ENCODE data around the gene CISD3. TPM values are rescaled to one million over a fixed set of nuclear protein-coding genes. Genes with fewer than 3 reads are reported as not detected.
A peak's percentile ranks its signal among the peaks of the same experiment; 100 is the strongest.

CISD3 gene
- total and polyA plus RNA-seq, 10 of the 15 experiments (the other 5 are each of a cell fraction or from before 2014, with no cell fraction given) = 2.6 to 38.1 (median 8.1) TPM

DNA sequence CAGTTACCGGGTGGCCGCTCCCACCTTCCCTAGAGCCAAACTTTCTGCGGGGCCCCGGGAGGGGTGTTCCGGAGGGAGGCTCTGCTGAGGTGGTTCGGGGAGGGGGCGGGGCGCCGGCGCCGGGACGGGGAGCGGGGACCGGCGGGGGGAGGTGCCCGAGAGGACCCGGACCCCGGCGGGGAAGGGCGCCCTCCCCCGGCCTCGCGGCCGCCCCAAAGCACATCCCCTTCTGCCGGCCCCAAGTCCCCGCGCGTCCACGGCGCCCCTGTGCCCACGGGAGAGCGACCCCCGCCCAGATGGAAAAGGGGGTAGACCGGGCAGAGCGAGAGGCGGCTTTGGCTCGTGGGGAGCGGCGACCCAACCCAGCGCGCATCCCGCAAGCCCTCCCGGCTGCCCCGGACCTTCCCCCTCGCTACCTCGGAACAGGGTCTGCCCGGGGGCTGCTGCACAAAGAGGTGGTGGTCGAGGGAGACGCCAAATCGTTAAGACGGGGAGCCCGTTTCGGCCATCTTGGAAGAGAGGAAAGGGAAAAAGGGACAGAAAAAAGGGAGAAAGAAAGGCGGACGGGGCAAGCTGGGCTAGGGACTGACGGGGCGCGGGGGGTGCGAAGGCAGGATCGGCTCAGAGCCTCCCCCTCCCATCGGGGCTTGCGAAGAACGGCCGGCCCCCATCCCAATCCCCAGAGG is 17.5 kb downstream of the CISD3 start (continued):
- TF ChIP-seq RAD21 (IDR thresholded peaks at IDR 0.05; ENCODE audit: insufficient read depth, low read depth, low read length) = no peak
- TF ChIP-seq, protein P1, sequence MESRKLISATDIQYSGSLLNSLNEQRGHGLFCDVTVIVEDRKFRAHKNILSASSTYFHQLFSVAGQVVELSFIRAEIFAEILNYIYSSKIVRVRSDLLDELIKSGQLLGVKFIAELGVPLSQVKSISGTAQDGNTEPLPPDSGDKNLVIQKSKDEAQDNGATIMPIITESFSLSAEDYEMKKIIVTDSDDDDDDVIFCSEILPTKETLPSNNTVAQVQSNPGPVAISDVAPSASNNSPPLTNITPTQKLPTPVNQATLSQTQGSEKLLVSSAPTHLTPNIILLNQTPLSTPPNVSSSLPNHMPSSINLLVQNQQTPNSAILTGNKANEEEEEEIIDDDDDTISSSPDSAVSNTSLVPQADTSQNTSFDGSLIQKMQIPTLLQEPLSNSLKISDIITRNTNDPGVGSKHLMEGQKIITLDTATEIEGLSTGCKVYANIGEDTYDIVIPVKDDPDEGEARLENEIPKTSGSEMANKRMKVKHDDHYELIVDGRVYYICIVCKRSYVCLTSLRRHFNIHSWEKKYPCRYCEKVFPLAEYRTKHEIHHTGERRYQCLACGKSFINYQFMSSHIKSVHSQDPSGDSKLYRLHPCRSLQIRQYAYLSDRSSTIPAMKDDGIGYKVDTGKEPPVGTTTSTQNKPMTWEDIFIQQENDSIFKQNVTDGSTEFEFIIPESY (IDR thresholded peaks at IDR 0.05) = no peak
- TF ChIP-seq SMC3 (IDR thresholded peaks at IDR 0.05; ENCODE audit: borderline replicate concordance, low read length) = no peak
- TF ChIP-seq USF1 (IDR thresholded peaks at IDR 0.05; ENCODE audit: borderline replicate concordance, extremely low read length, insufficient read depth, low read depth, low read length) = no peak
- peak; percentile 55; the same call in 1 of the 2 replicates for TF ChIP-seq HDGF (IDR thresholded peaks at IDR 0.05)
- TF ChIP-seq MYC (IDR thresholded peaks at IDR 0.05; ENCODE audit: insufficient read depth, insufficient read length, insufficient replicate concordance, low read length, severe bottlenecking) = no peak
- no peak for TF ChIP-seq STAT3 (IDR thresholded peaks at IDR 0.05; ENCODE audit: low read depth, low read length)
- TF ChIP-seq HDAC6 (IDR thresholded peaks at IDR 0.05; ENCODE audit: unreplicated experiment) = no peak
- no peak; the same call in 1 of the 2 replicates for TF ChIP-seq SMARCA5 (IDR thresholded peaks at IDR 0.05)
- no peak for TF ChIP-seq EZH2 (IDR thresholded peaks at IDR 0.05; ENCODE audit: borderline replicate concordance, control insufficient read depth, low read depth, low read length)
- no peak for TF ChIP-seq BCL11A (IDR thresholded peaks at IDR 0.05; ENCODE audit: low read depth, low read length)
- TF ChIP-seq SKIL (IDR thresholded peaks at IDR 0.05; ENCODE audit: low read depth, poor library complexity, severe bottlenecking) = no peak
- TF ChIP-seq TCF3 (IDR thresholded peaks at IDR 0.05; ENCODE audit: borderline replicate concordance, insufficient read depth, low read depth, low read length) = no peak
- TF ChIP-seq CBFB (IDR thresholded peaks at IDR 0.05; ENCODE audit: low read depth) = no peak
- peak; percentile 14; the same call in 1 of the 2 replicates for TF ChIP-seq POLR2A (IDR thresholded peaks at IDR 0.05; ENCODE audit: low read depth, low read length)
- TF ChIP-seq DPF2 (IDR thresholded peaks at IDR 0.05) = no peak
- TF ChIP-seq ZBED1 (IDR thresholded peaks at IDR 0.05; ENCODE audit: borderline replicate concordance) = no peak
- TF ChIP-seq, protein P2, sequence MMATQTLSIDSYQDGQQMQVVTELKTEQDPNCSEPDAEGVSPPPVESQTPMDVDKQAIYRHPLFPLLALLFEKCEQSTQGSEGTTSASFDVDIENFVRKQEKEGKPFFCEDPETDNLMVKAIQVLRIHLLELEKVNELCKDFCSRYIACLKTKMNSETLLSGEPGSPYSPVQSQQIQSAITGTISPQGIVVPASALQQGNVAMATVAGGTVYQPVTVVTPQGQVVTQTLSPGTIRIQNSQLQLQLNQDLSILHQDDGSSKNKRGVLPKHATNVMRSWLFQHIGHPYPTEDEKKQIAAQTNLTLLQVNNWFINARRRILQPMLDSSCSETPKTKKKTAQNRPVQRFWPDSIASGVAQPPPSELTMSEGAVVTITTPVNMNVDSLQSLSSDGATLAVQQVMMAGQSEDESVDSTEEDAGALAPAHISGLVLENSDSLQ (IDR thresholded peaks at IDR 0.05) = no peak
- no peak for TF ChIP-seq IRF3 (IDR thresholded peaks at IDR 0.05)
- TF ChIP-seq, protein P3, sequence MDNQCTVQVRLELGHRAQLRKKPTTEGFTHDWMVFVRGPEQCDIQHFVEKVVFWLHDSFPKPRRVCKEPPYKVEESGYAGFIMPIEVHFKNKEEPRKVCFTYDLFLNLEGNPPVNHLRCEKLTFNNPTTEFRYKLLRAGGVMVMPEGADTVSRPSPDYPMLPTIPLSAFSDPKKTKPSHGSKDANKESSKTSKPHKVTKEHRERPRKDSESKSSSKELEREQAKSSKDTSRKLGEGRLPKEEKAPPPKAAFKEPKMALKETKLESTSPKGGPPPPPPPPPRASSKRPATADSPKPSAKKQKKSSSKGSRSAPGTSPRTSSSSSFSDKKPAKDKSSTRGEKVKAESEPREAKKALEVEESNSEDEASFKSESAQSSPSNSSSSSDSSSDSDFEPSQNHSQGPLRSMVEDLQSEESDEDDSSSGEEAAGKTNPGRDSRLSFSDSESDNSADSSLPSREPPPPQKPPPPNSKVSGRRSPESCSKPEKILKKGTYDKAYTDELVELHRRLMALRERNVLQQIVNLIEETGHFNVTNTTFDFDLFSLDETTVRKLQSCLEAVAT (IDR thresholded peaks at IDR 0.05) = no peak
- peak; percentile 71; the same call in 1 of the 2 replicates for TF ChIP-seq BACH1 (IDR thresholded peaks at IDR 0.05; ENCODE audit: borderline replicate concordance)
- no peak for TF ChIP-seq ZNF274 (IDR thresholded peaks at IDR 0.05; ENCODE audit: insufficient read depth, insufficient read length)

Data from GM12878 (cell line).